Heart left ventricle (tissue), 13 donors: ENCODE results near the gene DRD4.

Experiments used
- CTCF ChIP-seq, 12 donors: fragments of 200-600 bp; sonication (generic) in 4 of 12; IDR thresholded peaks; one replicate each; pipeline versions ENCODE4 v1.5.0 to v1.8.0; 2018 to 2022; ENCODE audit warnings: antibody characterized with exemption in 12 of 12, mild to moderate bottlenecking in 5 of 12
- POLR2A ChIP-seq, 2 donors: fragments of 450-650 bp; IDR thresholded peaks; one replicate each; pipeline ENCODE4 v1.6.1; 2017; ENCODE audit warnings: antibody characterized with exemption in 2 of 2, mild to moderate bottlenecking in 2 of 2, moderate library complexity in 2 of 2
- donor health status: ischemic (EF 13 %, LVEDD 7.1; RV severe dilation, severe dysfunction).
- donor health status: DM: no; HTN: yes; CAD: no.
- donor health status: DM: no; HTN: no; CAD: no.
- donor health status: ischemic (EF 25% LVEDD 6.9; RV normal size, moderate dysfunction).
- donor health status: ischemic (EF 25% LVEDD 5.7; RV mildly dilated, moderate dysfunction).
- donor health status: ischemic (EF 35%, LVEDD 5.7; RV mildly dilated, moderate dysfunction).
- donor health status: nonischemic (EF 11% LVEDD 7.7; RV severe dilation, severe dysfunction).
- donor health status: DM: yes; HTN: yes; CAD: no.
- donor health status: PGD.
- donor health status: ischemic (EF 29% LVEDD 5.4; RV normal size, mild dysfunction).
- donor health status: nonischemic (EF 23%, LVEDD 6.1; RV moderate dilation, normal function).

- no peak for TF ChIP-seq CTCF (IDR thresholded peaks at IDR 0.05)
- no peak for TF ChIP-seq POLR2A (IDR thresholded peaks at IDR 0.05)
Measured at GRCh38 chr11:620935-621814, 15.9 kb upstream of the DRD4 start.
